HG03575 (cell line): ENCODE measurements around the gene CDYL2.
"Not testable (repeated sequence)": the region's sequence is repeated elsewhere in the genome, so short reads cannot be mapped to it uniquely, and the experiment has no call there.

ENCODE experiments used
- ATAC-seq: cut with Tn5 transposase; IDR thresholded peaks from one replicate; pipeline ENCODE4 v1.9.1; 2021; ENCODE audit not compliant: unreplicated experiment, insufficient number of reproducible peaks, low FRiP score; ENCODE audit errors: extremely low read depth

The CDYL2 gene

DNA sequence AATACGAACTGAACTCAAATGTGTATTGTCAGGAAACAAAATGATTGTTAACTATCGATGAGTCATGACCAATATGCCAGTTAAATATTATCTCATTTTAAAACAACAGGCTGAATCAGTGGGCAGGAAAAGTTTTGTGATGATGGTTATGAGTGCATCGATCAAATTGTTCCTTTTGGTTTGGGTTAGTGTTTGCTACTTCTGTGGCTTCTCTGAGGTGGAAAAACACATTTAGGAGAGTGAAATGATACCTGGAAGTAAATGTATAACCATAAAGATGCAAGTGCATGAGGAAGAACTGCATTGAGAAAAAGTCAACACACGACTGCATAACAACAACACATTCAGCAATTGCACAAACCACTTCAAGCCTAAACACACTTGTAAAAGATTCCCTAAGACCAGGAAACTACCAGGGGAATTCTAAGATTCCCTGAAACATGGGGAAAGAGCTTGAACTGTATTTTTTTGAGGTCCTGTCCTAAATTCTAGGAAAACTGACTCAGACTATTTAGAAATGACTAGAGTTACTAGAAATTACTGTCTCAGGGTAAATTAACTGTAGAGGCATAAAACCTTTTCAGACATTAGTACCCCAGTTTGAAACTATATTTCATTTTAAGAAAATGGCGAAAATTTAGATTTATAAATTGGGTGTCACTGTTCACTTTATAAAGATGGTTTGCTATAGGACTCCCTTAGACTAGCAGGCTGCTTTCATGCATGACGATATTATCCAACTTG is 44.8 kb downstream of the CDYL2 start:
- ATAC-seq, result no peak

DNA sequence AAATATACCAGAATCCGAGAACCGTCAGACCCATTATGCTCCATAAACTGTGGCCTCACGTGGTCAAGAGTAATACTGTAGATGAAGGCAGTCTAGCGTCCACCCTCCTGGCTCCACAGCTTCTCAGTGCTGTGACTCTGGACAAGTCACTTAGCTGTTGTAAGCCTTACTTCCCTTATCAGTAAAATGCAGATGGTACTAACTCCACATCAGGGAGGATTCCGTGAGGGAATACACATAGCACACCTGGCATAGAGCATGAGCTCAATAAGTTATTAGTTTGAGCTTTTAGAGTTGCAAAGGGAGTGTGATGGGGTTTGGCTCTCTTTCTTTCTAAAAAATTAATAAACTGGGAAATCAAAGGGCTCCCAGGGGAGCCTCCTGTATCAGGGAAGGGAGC is 49.9 kb downstream of the CDYL2 start:
- ATAC-seq, result no peak

GRCh38 chr16:80752541-80752940 is 51.9 kb downstream of the CDYL2 start:
- no peak for ATAC-seq

DNA sequence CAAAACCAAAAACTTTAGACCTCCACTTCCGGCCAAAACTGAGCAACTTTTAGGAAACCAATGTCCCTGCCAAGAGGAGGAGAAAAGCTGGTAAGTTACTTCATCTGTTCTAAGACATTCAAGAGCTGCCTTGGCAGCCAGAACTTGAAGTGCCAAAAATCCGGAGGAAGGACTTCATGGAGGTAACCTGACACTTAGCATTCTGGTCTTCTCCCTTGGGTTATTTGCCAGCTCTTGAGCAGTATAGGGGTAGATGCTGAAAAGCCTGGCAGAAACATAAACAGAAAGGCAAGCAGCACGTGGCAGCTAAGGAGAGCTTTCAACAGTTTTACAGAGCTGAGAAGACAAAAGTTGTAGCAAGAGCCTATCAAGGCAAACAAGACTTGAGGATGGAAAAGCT is 53.2 kb downstream of the CDYL2 start:
- no peak for ATAC-seq

DNA sequence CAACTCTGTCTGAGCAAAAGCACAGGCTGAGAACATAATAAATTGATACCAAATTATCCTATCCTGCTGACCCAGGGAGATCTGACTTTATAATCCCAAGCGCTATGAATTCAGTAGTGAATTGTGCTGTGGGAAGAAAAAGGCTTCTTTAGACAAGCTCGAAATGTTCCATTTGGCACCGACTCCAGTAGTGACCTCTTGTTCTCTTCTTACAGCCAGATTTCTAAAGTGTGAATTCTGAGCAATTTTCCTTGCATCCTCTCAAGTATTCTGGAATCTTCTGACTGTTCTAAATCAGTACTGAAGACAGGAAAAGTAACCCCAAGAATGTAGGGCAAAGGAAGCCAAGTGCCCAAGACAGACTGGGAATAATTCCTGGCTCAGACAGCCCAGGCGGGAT is 58.2 kb downstream of the CDYL2 start:
- no peak for ATAC-seq

DNA sequence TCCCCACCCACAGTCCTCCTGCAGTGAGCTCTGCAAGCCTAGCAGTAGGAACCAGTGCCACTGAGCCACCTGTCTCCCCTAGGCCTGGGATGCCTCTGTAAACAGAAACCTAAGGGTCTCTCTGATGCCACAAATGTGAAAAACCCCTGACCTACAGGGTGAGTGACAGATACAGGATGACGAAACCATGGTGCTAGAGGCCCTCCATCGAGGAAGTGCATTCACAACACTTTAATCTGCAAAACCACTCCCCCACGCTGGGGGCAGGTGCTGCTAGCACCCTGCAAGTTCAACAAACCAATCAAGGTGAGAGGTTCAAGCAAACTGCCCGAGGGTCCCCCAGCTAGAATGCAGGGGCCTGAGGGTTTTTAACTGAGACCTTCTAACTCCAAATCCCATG is 59.5 kb downstream of the CDYL2 start:
- ATAC-seq, result no peak

DNA sequence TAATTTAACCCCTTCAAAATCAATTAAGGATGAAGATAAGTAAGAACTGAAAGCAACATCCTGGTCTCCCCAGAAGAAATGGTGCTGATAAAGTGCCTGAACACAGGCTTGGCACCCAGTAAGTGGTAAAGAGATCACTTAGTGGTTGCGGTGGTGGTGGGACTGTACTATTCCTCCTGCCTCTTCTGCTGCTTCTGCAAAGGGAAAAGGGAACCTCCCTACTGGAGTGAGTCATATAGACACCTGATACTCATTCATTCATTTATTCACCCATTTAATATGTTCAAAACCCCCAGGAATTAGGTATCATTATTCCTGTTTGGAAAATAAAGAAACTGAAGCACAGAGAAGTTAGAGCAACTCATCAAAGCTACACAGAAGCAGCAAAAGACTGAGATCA is 60.6 kb downstream of the CDYL2 start:
- ATAC-seq, result no peak

DNA sequence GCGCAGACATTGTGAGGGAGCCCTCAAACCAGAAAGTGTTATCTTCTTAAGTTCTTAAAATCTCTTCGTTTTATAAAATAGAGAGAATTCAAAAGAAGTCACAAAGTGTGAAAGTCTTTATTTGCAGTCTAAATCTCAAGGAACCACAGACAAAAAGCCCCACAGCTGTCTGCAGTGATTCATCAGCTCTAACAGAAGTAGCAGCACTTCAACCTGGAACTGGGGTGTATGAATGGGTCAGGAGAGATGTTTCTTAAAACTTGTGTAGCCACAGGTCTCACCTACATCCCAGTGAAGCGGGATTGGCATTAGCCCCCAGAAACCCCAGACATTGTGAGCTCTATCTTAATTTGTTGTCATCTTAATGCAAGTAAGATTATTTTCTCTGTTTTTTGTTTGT is 61.1 kb downstream of the CDYL2 start:
- ATAC-seq, result no peak

GRCh38 chr16:80742331-80742730 is 62.1 kb downstream of the CDYL2 start:
- no peak for ATAC-seq

DNA sequence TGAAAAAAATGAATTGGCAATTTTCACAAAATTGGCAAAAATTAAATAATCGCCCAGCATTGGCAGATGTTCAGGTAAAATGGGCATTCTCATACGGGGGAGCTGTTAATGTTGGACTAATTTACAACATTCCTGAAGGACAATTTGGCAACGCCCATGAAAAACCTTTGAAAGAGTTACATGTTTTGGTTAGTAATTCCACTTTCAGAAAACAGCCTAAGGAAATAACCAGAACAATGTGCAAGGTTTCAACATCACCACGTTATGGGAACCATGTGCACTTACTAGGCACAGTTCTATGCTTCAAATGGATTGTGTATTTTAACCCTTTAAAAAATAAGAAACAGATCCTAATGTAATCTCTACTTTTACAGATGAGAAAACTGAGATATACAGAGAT is 62.7 kb downstream of the CDYL2 start:
- no peak for ATAC-seq

DNA sequence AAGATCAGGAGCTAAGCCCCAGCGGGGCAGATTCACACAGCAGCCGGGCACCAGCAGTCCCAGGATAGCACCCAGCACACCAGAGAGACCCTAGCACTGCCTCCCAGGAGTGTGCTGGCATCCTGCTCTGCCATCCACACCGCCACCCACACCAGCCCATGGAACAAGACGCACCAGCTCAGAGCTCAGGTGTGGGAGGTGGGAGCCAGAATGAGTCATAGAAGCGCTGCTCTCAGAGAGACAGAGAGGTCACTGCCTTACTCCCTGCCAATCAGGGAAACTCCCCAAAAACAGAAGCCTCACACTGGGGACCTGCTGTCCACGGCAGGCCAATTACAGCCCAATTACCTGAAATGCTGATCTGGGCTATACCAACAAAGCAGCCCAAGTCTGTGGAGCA is 64.9 kb downstream of the CDYL2 start:
- no peak for ATAC-seq

DNA sequence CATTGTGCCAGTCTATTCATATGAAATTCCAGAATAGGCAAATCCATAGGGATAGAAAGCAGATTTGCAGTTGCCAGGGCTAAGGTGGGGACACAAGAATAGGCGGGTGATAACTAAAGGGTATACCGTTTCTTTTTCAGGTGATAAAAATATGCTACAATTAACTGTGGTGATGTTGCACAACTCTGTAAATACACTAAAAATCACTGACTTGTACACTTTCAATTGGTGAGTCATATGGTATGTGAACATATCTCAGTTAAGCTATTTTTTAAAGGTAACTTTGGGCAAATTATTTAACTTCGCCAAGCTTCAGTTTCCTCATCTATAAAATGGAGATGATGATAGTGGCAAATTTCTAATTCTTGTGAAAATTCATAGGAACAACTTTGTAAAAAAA is 65.9 kb downstream of the CDYL2 start:
- no peak for ATAC-seq

GRCh38 chr16:80735846-80736245 is 68.6 kb downstream of the CDYL2 start:
- ATAC-seq, result no peak

DNA sequence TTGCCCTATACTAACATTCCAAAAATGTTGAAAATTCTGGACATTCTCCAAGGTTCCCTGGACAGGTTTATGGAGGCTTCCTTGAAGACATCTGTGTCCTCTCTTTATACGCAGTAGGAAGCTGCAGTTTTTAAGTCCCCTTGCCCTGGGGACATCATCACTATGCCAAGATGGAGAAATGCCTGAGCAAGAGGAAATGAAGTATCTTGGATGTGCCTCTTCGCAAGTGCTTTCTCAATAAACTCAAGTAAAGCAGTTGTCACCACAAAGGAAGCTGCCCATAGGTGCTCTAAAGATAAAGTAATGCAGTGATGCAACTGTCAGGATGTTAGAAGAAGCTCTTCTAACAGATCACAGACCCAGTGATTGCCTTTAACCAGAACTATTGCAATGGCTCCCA is 71.0 kb downstream of the CDYL2 start:
- ATAC-seq, result no peak

DNA sequence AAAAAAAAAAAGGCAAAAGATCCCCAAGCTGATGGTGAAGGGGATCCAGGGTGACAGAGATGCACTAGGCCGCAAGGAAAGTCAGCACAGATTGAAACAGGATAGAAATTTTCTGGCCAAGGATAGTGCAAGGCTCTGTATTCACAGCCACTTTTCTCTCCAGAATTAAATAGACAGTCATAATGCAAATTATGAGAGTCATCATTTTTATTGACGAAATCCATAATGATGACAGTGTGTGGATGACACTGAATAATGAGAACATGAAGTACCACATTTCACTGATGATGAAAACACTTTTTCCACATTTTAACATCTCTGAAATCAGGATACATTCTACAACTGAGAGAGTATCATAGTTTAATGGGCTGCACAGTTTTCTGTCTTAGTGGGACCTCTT is 72.5 kb downstream of the CDYL2 start:
- ATAC-seq, result no peak

DNA sequence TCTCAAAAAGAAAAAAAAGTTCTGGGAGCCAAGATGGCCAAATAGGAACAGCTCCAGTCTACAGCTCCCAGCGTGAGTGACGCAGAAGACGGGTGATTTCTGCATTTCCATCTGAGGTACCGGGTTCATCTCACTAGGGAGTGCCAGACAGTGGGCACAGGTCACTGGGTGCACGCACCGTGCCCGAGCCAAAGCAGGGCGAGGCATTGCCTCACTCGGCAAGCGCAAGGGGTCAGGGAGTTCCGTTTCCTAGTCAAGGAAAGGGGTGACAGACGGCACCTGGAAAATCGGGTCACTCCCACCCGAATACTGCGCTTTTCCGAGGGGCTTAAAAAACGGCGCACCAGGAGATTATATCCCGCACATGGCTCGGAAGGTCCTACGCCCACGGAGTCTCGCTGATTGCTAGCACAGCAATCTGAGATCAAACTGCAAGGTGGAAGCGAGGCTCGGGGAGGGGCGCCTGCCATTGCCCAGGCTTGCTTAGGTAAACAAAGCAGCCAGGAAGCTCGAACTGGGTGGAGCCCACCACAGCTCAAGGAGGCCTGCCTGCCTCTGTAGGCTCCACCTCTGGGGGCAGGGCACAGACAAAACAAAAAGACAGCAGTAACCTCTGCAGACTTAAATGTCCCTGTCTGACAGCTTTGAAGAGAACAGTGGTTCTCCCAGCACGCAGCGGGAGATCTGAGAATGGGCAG is 77.2 kb downstream of the CDYL2 start:
- ATAC-seq, result not testable (repeated sequence)

GRCh38 chr16:80725566-80726162 is 78.7 kb downstream of the CDYL2 start:
- ATAC-seq, result no peak

GRCh38 chr16:80723981-80724380 is 80.4 kb downstream of the CDYL2 start:
- ATAC-seq, result no peak

DNA sequence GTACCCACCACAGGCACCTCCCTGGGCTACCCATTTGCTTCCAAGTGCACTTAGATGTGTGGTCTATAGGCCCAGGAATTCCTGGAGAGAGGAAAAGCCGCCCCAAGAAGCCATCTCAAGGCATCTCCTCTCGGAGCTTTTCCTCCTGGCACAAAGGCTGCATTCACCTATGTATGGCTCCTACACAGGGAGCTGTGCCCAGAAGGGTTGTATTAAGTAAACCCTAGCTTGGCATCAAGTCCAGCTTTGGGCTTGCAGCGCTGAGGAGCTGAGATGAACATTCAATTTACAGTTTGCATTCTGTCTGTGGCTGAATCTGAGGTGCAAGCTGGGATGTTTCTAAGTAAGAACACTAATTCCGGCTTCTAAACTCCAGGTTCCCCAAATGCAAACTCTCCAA is 81.3 kb downstream of the CDYL2 start:
- ATAC-seq, result no peak

GRCh38 chr16:80720804-80721371 is 83.5 kb downstream of the CDYL2 start:
- no peak for ATAC-seq
